ENCODE results near the gene CHST13. TPM values are rescaled to one million over a fixed set of nuclear protein-coding genes. Genes with fewer than 3 reads are reported as not detected.

Gene CHST13
- total and polyA plus RNA-seq, 2 donors (not counting 3 experiments of a cell fraction or from before 2014, with no cell fraction given): 0.04 TPM; not detected in 1

GRCh38 chr3:126478581-126479310 is 45.2 kb upstream of the CHST13 start:
- H3K4me3 ChIP-seq (replicated peaks in 1 of 3; ENCODE audit: insufficient read depth in 1 of 3, low read depth in 1 of 3, low read length in 3 of 3): no peak overlapping the region
- no peak overlapping the region for H3K4me2 ChIP-seq (ENCODE audit: insufficient read depth, low read length)
- H3K9ac ChIP-seq (replicated peaks; ENCODE audit: extremely low read depth, insufficient read depth, low read length): no peak overlapping the region
- FAIRE-seq (no peak), DNase-seq (ENCODE audit: low read depth, low spot score) (no peak)
- no TSS peak for BruUV-seq (replicated peaks)
- dilution Hi-C loops (cut with MboI; ENCODE audit: extremely low pct_ligation_motif_present, low sequenced_read_pairs): no loop called here
- no peak overlapping the region for H3K27ac ChIP-seq (ENCODE audit: insufficient read depth, low read depth, low read length)
- intact Hi-C loops (cut with micrococcal nuclease): loop anchor here (5.0 to 10.0 kb wide), 3 partner anchors 224 to 564 kb away; partner anchors contain the start of gene CHCHD6
- no peaks in the 10 kb centered on the region for H3K36me3 ChIP-seq (ENCODE audit: control insufficient read depth in 2 of 2, extremely low read depth in 1 of 2, insufficient read depth in 2 of 2, low read length in 2 of 2)
- peaks cover 10% of the 10 kb centered on the region for H3K79me2 ChIP-seq (ENCODE audit: control insufficient read depth, insufficient read depth, low read length)
- POLR2A ChIA-PET: no interaction called here
- no peaks in the 10 kb centered on the region for H3K9me1 ChIP-seq (replicated peaks; ENCODE audit: control insufficient read depth, extremely low read depth, insufficient read depth, low read length)
- H3K4me1 ChIP-seq (ENCODE audit: control insufficient read depth, extremely low read depth, insufficient read depth, low read length): peaks cover 14% of the 10 kb centered on the region
- CTCF ChIA-PET: interaction anchor here (1.2 kb wide), 1 partner anchor 1096 kb away, joined by 3 read pairs; no protein-coding TSS in a partner anchor
- no peak for TF ChIP-seq CTCF (IDR thresholded peaks at IDR 0.05; ENCODE audit: extremely low read depth in 1 of 2, insufficient read depth in 1 of 2, low read depth in 1 of 2, low read length in 2 of 2)
- no peak for TF ChIP-seq POLR2AphosphoS5 (IDR thresholded peaks at IDR 0.05; ENCODE audit: insufficient read depth, low read depth, low read length)
- TF ChIP-seq, protein P1, sequence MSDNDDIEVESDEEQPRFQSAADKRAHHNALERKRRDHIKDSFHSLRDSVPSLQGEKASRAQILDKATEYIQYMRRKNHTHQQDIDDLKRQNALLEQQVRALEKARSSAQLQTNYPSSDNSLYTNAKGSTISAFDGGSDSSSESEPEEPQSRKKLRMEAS (IDR thresholded peaks at IDR 0.05; ENCODE audit: insufficient read depth, insufficient read length): no peak
- TF ChIP-seq POLR2A (IDR thresholded peaks at IDR 0.05; ENCODE audit: low read depth, low read length): no peak
- TF ChIP-seq MYC (IDR thresholded peaks at IDR 0.05; ENCODE audit: low read depth, low read length): no peak
- TF ChIP-seq GATA2 (IDR thresholded peaks at IDR 0.05; ENCODE audit: insufficient read depth, insufficient read length, low read depth, low read length): no peak
- no peak for TF ChIP-seq JUN (IDR thresholded peaks at IDR 0.05; ENCODE audit: borderline replicate concordance, insufficient read depth, insufficient read length, low read depth)
- no peak for TF ChIP-seq EZH2 (IDR thresholded peaks at IDR 0.05; ENCODE audit: borderline replicate concordance, low read depth, low read length, severe bottlenecking)
- TF ChIP-seq FOS (IDR thresholded peaks at IDR 0.05; ENCODE audit: borderline replicate concordance, insufficient read depth, low read length): no peak
- H2AFZ ChIP-seq (ENCODE audit: low read depth, low read length): no peak overlapping the region
- H4K20me1 ChIP-seq (replicated peaks; ENCODE audit: control insufficient read depth, extremely low read depth, insufficient read depth, low read length): no peaks in the 10 kb centered on the region
- H3K9me3 ChIP-seq (replicated peaks; ENCODE audit: control insufficient read depth, insufficient read depth, low read length): no peaks in the 10 kb centered on the region
- H3K27me3 ChIP-seq (ENCODE audit: control insufficient read depth in 2 of 2, insufficient read depth in 2 of 2, low read length in 2 of 2): no peaks in the 10 kb centered on the region

All from endothelial cell of umbilical vein (primary cell).